AG04449 (cell line): ENCODE data around the gene DUSP9.
A peak's percentile ranks its signal among the peaks of the same experiment; 100 is the strongest.

Experiments used
- CTCF ChIA-PET: fragments of 350-600 bp; formaldehyde crosslinking; extraction: SDS; loops from one replicate; lab custom pipeline; 2021; ENCODE audit warnings: antibody characterized with exemption; lab: Yijun Ruan, JAX
- POLR2A ChIA-PET: fragments of 400-600, 350-600 bp; formaldehyde crosslinking; extraction: SDS; loops from one replicate; lab custom pipeline; 2020; ENCODE audit warnings: antibody characterized with exemption, inconsistent platforms; lab: Yijun Ruan, JAX
- DNase-seq: peaks from one replicate; pipeline ENCODE4 v3.0.0-alpha.2; 2010; ENCODE audit warnings: low read depth, low spot score
- H3K4me3 ChIP-seq: 2 replicates; pipeline ENCODE4 v1.5.1; 2011; ENCODE audit warnings: low read depth, mild to moderate bottlenecking, control low read depth, low read length
- TF ChIP-seq, protein P1 (sequence below): IDR thresholded peaks from one replicate; pipeline ENCODE4 v1.5.1; 2011; ENCODE audit warnings: mild to moderate bottlenecking, moderate library complexity, low read length, control low read depth, inconsistent platforms; ENCODE audit not compliant: insufficient read depth; ENCODE audit errors: missing control alignments

DUSP9 gene

DNA sequence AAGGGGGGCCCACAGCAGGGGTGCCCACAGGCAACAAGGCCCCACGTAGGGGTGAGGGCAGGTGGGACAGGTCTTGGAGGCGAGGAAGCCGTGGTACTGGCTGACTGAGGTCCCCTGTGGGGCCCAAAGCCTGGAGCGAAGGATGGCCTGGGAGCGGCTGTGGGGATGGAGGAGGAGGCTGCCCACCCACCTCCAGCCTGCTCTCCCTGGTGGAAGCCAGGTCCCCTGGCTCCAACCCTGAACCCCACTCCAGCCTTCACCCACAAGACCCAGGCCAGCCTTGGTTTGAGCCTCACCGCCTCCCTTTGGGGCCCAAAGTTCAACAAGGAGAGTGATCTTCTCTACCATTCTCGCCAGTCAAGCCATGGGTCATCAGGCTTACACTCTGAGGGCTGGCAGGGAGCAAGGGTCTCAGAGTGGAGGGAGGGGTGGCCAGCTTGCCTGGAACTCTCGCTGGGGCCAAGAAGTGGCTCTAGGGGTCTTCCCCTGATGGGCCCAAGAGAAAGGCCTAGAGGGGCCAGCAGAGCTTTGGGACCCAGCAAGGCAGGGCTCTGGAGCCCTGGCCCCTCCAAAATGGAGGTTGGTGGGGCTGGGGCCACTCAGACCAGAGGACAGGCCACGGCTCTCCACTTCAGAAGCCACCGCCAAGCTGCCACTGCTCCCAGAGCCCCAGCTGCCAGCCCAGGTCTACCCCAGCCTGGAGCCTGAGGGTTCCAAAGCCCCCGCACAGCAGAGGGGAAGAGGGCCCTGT is 21.6 kb downstream of the DUSP9 start:
- TF ChIP-seq, protein P1, sequence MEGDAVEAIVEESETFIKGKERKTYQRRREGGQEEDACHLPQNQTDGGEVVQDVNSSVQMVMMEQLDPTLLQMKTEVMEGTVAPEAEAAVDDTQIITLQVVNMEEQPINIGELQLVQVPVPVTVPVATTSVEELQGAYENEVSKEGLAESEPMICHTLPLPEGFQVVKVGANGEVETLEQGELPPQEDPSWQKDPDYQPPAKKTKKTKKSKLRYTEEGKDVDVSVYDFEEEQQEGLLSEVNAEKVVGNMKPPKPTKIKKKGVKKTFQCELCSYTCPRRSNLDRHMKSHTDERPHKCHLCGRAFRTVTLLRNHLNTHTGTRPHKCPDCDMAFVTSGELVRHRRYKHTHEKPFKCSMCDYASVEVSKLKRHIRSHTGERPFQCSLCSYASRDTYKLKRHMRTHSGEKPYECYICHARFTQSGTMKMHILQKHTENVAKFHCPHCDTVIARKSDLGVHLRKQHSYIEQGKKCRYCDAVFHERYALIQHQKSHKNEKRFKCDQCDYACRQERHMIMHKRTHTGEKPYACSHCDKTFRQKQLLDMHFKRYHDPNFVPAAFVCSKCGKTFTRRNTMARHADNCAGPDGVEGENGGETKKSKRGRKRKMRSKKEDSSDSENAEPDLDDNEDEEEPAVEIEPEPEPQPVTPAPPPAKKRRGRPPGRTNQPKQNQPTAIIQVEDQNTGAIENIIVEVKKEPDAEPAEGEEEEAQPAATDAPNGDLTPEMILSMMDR, result no peak
- ChIA-PET POLR2A (interaction anchor here (0.5 kb wide), 1 partner anchor 76 kb away, joined by 3 read pairs; no protein-coding TSS in a partner anchor), CTCF (interaction anchor here (0.8 to 11.8 kb wide), 33 partner anchors 10 to 727 kb away, joined by 3 to 122 read pairs (median 6); partner anchors contain the start of genes CCNQ and SLC6A8)
- no peak for DNase-seq
- H3K4me3 ChIP-seq, result no peak overlapping the region

DNA sequence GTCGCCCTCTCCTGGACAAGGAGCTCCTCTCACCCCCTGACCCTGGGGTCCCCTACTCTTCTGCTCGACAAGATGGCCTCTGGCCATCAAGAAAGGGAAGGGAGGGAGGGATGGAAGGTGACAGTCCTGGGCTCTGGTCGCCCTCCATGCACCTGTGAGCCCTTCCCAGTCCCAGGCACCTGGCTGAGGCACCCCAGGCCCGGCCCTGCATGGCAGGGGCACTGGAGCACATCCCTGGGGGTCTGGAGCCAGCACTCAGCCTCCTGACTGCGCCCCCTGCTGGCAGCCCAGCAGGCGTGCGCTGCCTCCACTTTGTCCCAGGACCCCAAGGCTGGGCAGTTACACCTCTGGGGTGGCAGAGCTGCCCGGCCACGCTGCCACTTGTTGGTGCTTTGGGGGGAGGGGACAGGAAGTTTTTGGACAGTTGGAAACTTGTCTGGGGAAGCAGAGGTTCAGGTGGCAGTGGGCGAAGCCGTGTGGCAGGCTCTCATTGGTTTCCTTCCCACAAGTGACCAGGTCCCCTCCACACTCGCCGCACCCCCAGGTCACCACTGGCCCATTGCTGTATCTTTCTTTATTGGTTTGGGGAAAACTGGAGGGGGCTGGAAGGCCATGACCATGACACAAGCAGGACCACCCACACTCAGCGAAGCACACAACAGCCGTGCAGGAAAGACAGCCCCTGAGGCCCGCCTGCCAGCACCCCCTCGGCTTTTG is 22.3 kb downstream of the DUSP9 start:
- ChIA-PET POLR2A (no interaction called here), CTCF (interaction anchor here (0.8 to 11.8 kb wide), 24 partner anchors 9 to 728 kb away, joined by 3 to 122 read pairs (median 6); partner anchors contain the start of genes CCNQ and SLC6A8)
- TF ChIP-seq, protein P1, result peak; percentile 73
- no peak overlapping the region for H3K4me3 ChIP-seq
- no peak for DNase-seq

DNA sequence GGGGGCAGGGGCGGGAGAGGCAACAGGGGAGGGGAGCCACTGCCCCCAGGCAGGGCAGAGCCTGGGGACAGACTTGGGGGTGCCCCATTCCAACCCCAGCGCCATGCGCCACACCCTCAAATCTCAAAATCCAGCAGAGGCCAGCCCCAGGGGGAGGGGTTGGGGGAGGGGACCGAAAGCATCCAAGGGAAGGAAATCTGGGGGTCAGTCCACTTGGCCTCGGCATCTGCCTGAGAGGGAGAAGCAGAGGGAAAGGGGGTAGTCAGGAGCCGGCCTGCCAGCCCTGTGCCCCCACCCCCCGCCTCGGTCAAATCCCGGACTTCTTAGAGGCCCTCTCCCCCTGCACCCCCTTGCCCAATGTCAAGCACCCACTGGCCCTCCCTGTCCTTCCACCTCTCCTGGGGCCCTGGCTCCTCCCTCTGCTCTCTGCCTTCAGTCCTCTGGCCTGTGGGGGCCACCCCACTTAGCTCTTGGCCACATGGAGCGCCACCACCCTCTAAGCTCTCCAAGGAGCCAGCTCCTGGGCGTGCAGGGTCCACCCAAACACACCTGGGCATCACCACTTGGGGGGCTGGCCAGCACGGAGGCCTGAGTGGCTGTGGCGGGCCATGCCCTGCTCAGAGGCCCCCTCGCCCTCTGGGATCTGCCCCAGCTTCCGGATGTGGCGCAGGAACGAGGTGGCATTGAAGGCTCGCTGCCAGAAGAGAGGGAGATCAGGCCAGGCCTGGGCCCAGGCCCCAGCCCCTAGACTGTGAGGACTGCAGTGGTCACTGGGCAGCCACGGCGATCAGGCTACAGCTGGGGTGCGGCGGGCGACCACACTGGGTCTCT is 23.1 kb downstream of the DUSP9 start:
- ChIA-PET POLR2A (no interaction called here), CTCF (interaction anchor here (1.1 to 11.8 kb wide), 13 partner anchors 9 to 719 kb away, joined by 3 to 122 read pairs (median 5); no protein-coding TSS in a partner anchor)
- TF ChIP-seq, protein P1, result no peak
- no peak for DNase-seq
- H3K4me3 ChIP-seq, result no peak overlapping the region

DNA sequence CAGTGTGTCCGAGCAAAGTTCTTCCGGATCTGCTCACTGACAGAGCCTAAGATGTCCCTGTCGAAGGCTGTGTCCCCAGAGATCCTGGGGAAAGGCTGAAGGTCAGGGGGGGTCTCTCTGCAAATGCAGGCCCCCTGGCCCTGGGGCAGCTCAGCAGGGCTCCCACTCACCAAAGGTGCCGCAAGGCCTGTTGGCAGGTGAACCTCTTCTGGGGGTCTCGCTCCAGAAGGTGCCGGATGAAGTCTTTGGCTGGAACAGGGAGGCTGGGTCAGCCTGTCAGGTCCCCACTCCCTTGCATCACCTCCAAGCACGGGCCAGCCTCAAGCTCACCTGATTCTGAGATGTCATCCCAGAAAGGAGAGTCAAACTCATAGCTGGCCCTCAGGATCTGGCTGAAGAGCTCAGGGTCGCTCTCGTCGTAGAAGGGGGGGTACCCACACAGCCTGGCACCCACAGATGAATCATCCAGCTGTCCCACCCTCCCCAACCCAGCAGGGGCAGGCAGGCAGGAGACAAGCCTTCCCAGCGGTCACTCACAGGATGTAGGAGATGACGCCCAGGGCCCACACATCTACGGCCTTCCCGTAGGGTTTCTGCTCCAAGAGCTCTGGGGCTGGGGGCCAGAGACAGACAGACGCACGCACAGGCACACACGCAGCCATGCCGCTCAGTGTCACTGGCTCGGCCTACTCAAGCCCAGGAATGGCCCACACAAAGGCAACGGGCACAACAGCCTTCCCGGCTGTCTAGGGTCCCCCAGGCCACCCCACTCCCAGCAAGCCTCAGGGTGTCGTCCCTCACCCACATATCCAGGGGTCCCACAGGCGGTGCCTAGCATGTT is 24.0 kb downstream of the DUSP9 start:
- CTCF ChIA-PET, result interaction anchor here (0.6 to 11.8 kb wide), 6 partner anchors 8 to 729 kb away, joined by 3 to 122 read pairs (median 31); no protein-coding TSS in a partner anchor

More for the DNA sequence above, 24.0 kb downstream of the DUSP9 start:
- DNase-seq, result no peak
- POLR2A ChIA-PET, result no interaction called here
- no peak overlapping the region for H3K4me3 ChIP-seq
- TF ChIP-seq, protein P1, result no peak
